HG02588 (cell line): ENCODE data around the gene DNAH1.

Experiments used
- ATAC-seq: cut with Tn5 transposase; IDR thresholded peaks from one replicate; pipeline ENCODE4 v1.9.1; 2021; ENCODE audit warnings: mild to moderate bottlenecking, moderate library complexity; ENCODE audit not compliant: unreplicated experiment

The DNAH1 gene

GRCh38 chr3:52442409-52443267, 126.5 kb downstream of the DNAH1 start:
- no peak for ATAC-seq

GRCh38 chr3:52443268-52443610, 127.1 kb downstream of the DNAH1 start:
- no peak for ATAC-seq

DNA sequence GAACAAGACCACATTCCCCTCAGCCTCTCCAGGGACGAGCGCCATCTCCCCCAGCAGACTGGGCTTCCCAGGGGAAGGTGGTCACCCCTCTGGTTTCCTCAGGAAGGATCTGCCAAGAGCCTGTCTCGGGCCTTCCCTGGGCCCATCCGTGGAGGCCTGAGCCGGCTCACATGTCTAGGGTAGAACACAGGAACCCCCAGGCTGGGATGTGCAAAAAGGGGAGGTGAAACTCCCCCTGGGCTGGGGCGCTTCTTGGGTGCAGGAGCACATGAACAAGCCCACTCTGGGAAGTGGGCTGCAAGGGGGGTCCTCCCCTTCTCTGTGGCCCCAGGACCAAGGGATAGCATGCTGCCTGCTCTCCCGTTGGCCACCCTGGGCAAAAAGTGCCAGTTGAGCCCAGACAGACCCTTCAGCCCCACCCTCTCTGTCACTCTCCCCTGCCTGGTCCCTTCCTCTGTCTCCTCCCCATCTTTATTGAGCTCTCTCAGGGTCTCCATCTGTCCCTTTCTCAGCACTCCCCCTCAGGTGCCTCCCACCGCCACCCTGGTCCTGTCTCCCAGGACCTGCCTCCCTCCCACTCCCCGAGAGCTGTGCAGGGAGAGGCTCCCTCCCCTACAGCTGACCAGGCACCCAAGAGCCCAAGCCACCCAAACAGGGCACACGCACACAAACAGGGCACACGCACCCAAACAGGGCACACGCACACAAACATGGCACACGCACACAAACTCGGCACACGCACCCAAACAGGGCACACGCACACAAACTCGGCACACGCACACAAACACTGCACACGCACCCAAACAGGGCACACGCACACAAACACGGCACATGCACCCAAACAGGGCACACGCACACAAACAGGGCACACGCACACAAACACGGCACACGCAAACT, 127.9 kb downstream of the DNAH1 start:
- no peak for ATAC-seq

GRCh38 chr3:52444860-52445793, 129.0 kb downstream of the DNAH1 start, which contains the start of gene SEMA3G:
Gene SEMA3G (minus strand): TSS chr3:52445103. CDS start chr3:52445027, 76 bp downstream.
- peak; percentile 62 for ATAC-seq

DNA sequence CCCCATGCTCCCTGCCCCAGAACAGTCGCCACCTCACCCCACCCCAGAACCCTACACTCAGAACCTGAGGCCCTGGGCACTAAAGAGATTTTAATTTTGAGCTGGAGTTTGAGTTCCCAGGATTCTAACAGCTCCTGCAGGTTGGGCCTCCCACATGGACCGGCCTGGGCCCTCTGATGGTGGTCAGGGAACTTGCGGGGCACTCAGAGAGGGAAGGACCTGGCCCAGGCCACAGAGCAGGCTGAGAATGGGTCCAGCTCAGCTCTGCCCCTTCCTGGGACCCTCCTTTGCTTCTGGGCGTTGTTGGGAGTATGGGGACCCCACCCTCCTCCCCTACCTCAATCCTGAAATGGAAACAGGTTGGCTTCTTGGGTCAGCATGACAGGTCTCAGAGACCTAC, 129.9 kb downstream of the DNAH1 start:
- no peak for ATAC-seq

DNA sequence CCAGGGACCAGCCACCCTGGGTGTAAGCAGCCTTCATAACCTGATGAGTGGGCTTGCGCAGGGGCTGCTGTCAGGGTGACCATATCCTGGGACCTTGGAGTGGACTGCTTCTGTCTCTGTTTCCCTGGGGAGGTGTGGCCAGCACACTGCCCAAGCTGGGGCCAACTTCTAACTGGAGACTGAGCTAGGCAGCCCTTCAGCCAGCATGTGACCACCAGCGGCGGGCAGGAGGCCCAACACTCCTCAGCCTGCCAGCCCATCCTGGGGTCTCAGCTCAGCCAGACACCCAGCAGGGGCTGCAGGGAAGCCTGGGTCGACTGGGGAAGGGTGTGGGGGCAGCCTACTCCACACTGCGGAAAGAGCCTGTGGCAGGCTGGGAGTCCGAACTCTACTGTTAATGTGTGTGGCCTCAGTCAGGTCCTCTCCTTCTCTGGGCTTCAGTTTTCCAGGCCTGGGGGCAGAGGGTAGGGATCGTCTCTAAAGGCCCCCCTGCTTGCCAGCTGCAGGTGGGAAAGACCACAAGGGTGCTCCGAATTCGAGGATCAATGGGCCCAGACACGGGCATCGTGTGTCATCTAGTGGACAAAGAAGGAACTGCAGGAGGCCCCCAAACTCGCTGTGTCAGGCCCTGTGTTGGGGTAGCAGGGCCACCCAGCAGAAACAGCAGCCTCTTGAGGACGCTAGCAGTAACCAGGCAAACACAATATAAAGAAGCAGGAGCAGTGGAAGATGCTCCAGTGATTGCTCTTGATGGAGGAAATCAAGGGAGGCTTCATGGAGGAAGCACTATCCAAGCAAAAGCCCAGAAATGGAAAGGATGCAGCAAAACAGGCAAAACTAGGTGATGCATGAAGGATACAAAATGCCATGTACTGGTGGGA, 130.8 kb downstream of the DNAH1 start:
- ATAC-seq, result no peak

GRCh38 chr3:52447512-52448355, 131.6 kb downstream of the DNAH1 start:
- ATAC-seq, result no peak
